GM10847 (cell line): ENCODE measurements around the gene SMC4.

Experiments used
- POLR2A ChIP-seq: IDR thresholded peaks from 2 replicates; pipeline ENCODE4 v1.6.1; 2011; ENCODE audit not compliant: insufficient read length; ENCODE audit errors: extremely low read depth

The SMC4 gene

DNA sequence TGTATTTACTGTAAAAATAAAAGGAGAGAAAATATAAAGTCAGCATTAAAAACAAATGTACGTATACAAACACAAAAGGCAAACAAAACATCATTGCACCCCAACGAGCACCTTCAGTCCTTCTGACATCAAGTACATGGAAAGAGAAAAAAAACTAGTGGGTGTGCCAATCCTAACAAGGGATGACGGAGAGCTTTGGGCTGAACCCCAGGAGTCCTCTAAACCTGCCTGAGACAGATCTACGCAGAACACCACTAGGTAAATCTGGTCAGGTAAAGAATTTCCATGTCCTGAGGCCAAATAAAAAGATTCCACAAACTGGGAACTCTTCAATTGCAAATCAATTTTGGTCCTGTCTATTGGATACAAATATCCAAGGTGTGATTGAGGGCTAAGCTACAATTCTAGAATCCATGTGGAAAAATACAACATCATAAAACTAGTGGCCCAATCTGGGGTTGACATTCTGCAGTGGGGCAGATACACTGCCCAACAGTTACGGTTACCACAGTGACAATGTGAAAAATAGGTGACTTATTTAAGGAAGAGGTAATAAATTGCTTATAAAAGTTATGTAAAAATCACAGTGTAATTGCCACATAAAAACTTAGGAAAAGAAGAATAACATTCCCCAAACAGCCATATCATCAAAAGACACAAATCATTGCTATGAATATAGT is 14.7 kb upstream of the SMC4 start:
- TF ChIP-seq POLR2A, result no peak

DNA sequence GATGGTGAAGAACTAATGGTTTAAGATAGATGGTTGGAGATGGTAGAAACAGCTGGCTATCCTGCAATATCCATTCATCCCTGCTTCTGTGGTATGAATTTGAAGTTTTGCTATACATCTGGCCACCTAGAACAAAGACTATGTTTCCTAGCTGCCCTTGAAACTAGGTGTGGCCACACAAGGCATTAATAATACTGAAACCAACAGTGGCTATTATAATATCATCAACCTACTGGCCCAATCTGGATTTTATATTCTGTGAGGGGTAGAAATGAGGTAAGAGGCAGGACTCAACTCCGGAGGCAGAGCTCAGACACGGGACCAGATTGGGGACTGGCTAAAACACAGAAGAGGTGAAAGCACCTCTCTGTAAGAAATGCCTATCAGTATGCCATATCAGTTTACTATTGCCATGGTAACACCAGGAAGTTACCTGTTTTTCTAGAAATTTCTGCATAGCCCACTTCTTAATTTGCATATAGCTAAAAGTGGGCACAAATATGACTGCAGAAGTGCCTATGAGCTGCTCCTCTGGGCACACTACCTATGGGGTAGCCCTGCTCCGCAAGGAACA is 8.8 kb upstream of the SMC4 start:
- no peak for TF ChIP-seq POLR2A

- TF ChIP-seq POLR2A, result no peak
These were observed 6.7 kb upstream of the SMC4 start for GRCh38 chr3:160392798-160393197.

GRCh38 chr3:160393346-160394008 is 6.0 kb upstream of the SMC4 start:
- no peak for TF ChIP-seq POLR2A

GRCh38 chr3:160394009-160394392 is 5.4 kb upstream of the SMC4 start:
- no peak for TF ChIP-seq POLR2A

DNA sequence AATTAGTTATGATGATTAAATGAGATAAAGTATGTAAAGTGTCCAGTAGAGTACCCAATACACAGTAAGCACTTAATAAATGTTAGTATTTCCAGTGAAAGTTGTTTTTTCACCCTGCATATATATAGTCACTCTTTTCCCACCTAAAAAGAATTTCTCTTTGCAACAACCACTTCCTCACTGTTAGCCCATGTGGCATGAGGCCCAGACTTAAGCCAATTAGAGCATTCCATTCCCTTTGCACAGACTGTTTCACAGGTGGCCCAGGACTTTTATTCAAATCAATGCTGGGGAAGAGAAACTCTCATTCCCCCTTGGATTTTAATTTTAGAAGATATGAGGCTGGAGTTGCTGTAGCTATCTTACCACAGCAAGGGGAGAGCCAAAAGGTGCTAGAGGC is 4.2 kb upstream of the SMC4 start:
- TF ChIP-seq POLR2A, result no peak

GRCh38 chr3:160398820-160399124 is 678 bp upstream of the SMC4 start:
- no peak for TF ChIP-seq POLR2A

- TF ChIP-seq POLR2A, result no peak
These were observed 716 bp downstream of the SMC4 start for GRCh38 chr3:160400030-160400701.

- no peak for TF ChIP-seq POLR2A
These were observed 1.3 kb downstream of the SMC4 start for GRCh38 chr3:160400702-160401150.

DNA sequence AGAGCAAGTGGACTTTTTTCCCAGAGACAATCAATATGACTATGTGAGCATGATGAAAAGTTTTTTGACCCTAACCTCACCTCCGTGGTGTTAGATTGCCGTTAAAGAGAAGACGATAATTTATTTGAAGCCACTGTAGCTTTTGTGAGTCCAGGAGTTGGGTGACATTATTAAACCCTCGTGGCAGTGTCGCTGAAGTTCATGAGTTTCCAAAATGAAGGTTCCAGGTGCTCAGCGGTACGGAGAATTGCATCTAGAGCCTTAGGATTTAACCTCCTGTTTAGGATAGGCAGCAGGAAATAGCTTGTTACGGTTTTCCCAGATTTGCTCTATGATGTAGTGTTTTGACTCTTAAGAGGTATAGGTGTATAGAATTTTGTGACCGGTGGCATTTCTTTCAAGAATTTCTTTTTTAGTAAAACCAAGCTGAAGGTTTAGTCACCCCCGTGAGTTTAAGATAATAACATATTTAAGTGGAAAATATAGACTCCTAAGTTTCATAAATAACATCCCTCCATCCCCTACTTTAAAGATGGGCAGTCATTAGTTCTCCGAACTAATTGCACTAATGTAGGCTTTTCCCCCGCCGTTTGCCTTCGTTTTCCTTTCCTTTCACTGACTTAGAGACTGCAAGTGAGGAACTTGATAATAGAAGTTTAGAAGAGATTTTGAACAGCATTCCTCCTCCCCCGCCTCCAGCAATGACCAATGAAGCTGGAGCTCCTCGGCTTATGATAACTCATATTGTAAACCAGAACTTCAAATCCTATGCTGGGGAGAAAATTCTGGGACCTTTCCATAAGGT is 2.0 kb downstream of the SMC4 start:
- no peak for TF ChIP-seq POLR2A

- TF ChIP-seq POLR2A, result no peak
These were observed 3.0 kb downstream of the SMC4 start for GRCh38 chr3:160402221-160403027.

DNA sequence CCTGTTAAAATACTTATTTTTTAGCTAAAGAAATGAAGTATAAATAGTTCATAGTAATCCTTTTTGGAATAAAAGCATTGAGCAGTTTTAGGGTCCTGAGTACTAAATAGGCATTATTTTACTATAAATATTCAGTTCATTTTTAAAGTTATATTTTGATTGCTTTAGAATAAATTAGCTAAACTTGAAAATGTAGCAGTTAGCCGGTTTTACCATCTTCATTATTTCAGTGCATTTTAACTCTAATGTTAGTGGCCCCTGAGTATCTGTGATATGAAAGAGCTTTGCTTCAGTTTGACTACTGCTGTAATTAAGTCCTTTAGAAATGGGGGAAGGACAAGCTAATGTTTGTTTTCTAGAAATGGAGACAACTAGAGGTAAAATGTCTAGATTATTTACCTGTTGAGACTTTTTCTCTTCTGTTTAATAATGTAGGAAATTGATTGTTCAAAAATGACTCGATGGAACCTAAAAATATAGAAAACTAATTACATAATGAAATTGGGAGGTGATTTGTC is 3.6 kb downstream of the SMC4 start:
- no peak for TF ChIP-seq POLR2A

GRCh38 chr3:160403796-160404470 is 4.5 kb downstream of the SMC4 start:
- TF ChIP-seq POLR2A, result no peak
